Prostate gland (tissue), 2 donors: Measurements from ENCODE around the gene LRRC46. TPM values are rescaled to one million over a fixed set of nuclear protein-coding genes. Genes with fewer than 3 reads are reported as not detected.

ENCODE experiments used
- DNase-seq: peaks from one replicate; pipeline ENCODE4 v3.0.0-alpha.2; 2019; ENCODE audit warnings: low spot score
- H3K27ac ChIP-seq, 2 donors: fragments of 200-600 bp; sonication (generic); 2 replicates each; pipeline ENCODE4 v1.5.1; 2017 to 2019
- H3K27me3 ChIP-seq: fragments of 200-600 bp; sonication (generic); replicated peaks from 2 replicates; pipeline ENCODE4 v1.5.1; 2019; ENCODE audit not compliant: insufficient read depth
- H3K36me3 ChIP-seq, 2 donors: fragments of 200-600 bp; sonication (generic); 1 replicate in 1 of 2; 2 replicates in 1 of 2; pipeline versions ENCODE4 v1.5.1 to v1.8.1; 2017 to 2019
- H3K4me1 ChIP-seq: fragments of 200-600 bp; sonication (generic); replicated peaks from 2 replicates; pipeline ENCODE4 v1.5.1; 2019
- H3K4me3 ChIP-seq, 2 donors: fragments of 200-600 bp; sonication (generic); 2 replicates each; pipeline ENCODE4 v1.5.1; 2017 to 2019
- H3K9me3 ChIP-seq: fragments of 200-600 bp; sonication (generic); 2 replicates; pipeline ENCODE4 v1.5.1; 2017
- POLR2A ChIP-seq: fragments of 450-650 bp; IDR thresholded peaks from one replicate; pipeline ENCODE4 v1.6.1; 2016; ENCODE audit warnings: antibody characterized with exemption, mild to moderate bottlenecking
- POLR2AphosphoS5 ChIP-seq: sonication (generic); formaldehyde crosslinking; IDR thresholded peaks from one replicate; pipeline ENCODE4 v1.6.1; 2017; ENCODE audit warnings: antibody characterized with exemption
- WGBS: methylation state at CpG from one replicate; pipeline ENCODE4 v1.1.5; 2018; 5-methylcytosine and 5-hydroxymethylcytosine counted together
- intact Hi-C: fragments of 100-400 bp; cut with DNase I; formaldehyde crosslinking; loops from one replicate; pipeline ENCODE4 v1.14.2; 2022
- total RNA-seq, 2 donors: library from RNA; depleted of rRNA; stranded (reverse); fragments of >200 nt; gene quantifications; one replicate each; pipeline ENCODE4 v1.1.0, GENCODE V29; 2016
- TF ChIP-seq, protein P1 (sequence below), 4 experiments: fragments of 200-600 bp in 2 of 4; fragments of 450-650 bp in 2 of 4; sonication (generic) in 2 of 4; IDR thresholded peaks; 1 replicate in 3 of 4; 2 replicates in 1 of 4; pipeline ENCODE4 v1.5.1; 2016 to 2019; ENCODE audit warnings: antibody characterized with exemption in 4 of 4, mild to moderate bottlenecking in 2 of 4, moderate library complexity in 2 of 4

The LRRC46 gene
- total RNA-seq, 2 donors from 2014 or later: 1.1 to 4.9 TPM

DNA sequence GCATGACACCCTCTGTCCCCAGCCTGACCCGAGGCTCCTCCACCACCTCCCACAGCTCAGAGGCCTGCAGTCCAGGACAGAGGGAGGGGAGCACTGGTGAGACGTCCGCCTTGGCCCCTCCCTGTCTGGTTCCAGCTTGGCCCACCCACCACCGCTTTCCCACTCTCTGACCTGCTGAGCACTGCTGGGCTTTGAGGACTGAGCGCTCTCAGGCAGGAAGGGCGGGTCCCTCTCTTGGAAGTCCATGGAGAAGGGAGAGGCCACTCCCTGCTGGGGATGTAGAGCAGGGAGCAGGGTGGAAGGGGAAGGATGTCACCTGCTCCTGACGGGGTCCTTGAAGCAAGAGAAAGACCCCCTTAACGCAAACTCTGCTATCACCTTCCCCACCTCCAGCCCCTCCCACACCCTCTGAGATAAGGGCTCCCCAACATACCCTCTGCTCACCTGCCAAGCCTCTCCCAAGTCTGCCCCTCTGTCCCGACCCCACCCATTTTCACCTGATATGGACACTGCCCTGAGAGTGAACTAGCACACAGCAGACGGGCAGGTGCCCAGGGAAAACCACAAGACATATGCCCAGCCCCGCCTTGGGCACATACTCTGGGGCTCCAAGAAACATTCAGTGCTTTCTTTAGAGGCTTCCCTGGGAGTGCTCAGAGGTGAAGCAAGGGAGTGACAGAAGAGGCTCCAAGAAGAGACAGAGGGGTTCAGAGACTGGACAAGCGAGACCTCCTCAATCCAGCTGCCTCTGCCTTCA lies 11.3 kb upstream of the LRRC46 start:
- H3K36me3 ChIP-seq: peaks cover 5 to 13% of the 10 kb centered on the region in 2 donors
- peak overlapping the region in 1 of 2 donors; percentile 57 for H3K4me3 ChIP-seq
- TF ChIP-seq POLR2A (no peak), POLR2AphosphoS5 (no peak)
- TF ChIP-seq, protein P1, sequence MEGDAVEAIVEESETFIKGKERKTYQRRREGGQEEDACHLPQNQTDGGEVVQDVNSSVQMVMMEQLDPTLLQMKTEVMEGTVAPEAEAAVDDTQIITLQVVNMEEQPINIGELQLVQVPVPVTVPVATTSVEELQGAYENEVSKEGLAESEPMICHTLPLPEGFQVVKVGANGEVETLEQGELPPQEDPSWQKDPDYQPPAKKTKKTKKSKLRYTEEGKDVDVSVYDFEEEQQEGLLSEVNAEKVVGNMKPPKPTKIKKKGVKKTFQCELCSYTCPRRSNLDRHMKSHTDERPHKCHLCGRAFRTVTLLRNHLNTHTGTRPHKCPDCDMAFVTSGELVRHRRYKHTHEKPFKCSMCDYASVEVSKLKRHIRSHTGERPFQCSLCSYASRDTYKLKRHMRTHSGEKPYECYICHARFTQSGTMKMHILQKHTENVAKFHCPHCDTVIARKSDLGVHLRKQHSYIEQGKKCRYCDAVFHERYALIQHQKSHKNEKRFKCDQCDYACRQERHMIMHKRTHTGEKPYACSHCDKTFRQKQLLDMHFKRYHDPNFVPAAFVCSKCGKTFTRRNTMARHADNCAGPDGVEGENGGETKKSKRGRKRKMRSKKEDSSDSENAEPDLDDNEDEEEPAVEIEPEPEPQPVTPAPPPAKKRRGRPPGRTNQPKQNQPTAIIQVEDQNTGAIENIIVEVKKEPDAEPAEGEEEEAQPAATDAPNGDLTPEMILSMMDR (IDR thresholded peaks at IDR 0.05): no peak
- no peak for DNase-seq
- H3K27me3 ChIP-seq: no peaks in the 10 kb centered on the region
- peaks cover 12% of the 10 kb centered on the region for H3K4me1 ChIP-seq
- 65% methylated on average over 12 of the region's 12 CpGs for WGBS
- H3K27ac ChIP-seq: no peak overlapping the region
- intact Hi-C loops: no loop called here
- H3K9me3 ChIP-seq: no peaks in the 10 kb centered on the region

DNA sequence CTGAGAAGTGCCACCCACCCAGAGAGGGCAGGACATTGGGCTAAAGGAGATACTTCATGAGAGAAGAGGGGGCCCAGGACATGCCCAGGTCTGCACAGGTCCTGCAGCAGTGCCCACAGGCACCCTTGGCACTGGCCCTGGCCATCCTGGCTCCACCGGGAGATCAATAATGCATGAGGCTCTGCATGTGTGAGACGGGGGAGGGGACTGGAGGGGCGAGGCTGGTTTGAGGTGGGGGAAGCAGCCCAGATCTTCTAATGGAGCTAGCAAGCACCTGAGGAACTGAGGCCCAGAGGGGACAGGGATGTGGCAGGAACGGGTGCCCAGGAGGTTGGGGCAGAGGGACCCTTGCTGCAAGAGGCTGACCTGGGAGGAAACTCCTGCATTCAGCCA lies 10.4 kb upstream of the LRRC46 start:
- TF ChIP-seq POLR2AphosphoS5: no peak
- TF ChIP-seq, protein P1 (IDR thresholded peaks at IDR 0.05): no peak
- no peak for TF ChIP-seq POLR2A

DNA sequence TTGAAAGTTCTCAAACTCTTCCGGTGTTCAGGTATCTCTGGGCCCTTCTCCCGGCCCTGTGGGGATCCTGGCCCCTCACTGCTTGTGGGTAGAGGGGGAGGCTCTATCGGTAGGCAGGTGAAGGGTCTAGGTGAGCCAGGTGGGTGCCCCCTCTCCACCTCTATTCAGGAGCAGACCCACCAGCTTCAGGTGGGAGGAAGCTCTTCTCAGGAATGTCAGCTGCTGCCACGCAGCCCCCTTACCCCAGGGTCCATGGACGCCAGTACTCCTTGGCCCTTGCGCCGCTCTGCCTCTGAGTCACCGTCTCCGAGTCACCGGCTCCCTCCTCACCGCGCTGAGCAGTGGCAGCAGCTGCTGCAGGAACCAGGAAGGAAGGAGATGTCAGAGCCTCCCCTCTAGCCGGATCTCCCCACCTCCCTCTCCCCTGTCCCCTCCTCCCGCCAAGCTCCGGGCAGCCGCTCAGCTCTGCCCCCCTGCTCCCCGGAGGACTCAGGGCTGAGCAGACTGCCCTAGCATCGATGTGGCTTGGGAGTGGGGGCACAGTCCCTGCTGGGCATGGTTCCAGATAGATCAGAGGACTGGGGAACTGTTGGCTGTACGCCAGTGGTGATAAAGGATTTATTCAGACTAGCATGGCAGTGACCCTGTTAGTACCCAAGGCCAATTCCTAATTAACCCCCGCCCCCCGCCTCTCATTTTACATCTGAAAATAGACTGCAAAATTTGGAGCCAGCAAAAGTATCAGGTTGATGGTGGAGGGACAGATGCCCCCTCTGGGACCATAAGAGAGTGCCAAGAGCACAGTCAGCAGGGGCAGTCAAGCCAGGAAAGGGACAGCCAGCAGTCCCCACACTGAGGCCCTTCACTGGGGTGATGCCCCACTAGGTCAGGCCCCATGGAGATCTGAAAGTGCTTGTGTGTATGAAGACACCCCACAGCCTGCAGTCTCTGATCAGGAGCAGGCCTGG lies 9.8 kb upstream of the LRRC46 start, which contains the start of gene OSBPL7:
TSS of gene OSBPL7 (minus strand) at position 371 of the 968 bp plus-strand sequence. CDS start 1,516 bp downstream, outside the sequence.
- Histone ChIP-seq H3K36me3 (peaks cover 5 to 8% of the 10 kb centered on the region in 2 donors), H3K27me3 (no peaks in the 10 kb centered on the region), H3K27ac (peak within 1 kb of the TSS; percentile 21 to 50), H3K4me3 (peak within 1 kb of the TSS; percentile 40 to 57), H3K9me3 (no peaks in the 10 kb centered on the region), H3K4me1 (peaks cover 12% of the 10 kb centered on the region)
- peak; percentile 61 for DNase-seq
- WGBS: 8% methylated on average over 13 of the region's 21 CpGs
- TF ChIP-seq POLR2AphosphoS5 (peak; percentile 73), POLR2A (peak; percentile 25)
- TF ChIP-seq, protein P1 (IDR thresholded peaks at IDR 0.05): peak in 2 of 4 experiments; percentile 7 to 45
- intact Hi-C loops: no loop called here

More for the DNA sequence above, 10.4 kb upstream of the LRRC46 start:
- intact Hi-C loops: no loop called here
- 4% methylated on average over 4 of the region's 4 CpGs for WGBS
- no peak for DNase-seq
- Histone ChIP-seq H3K36me3 (peaks cover 5 to 8% of the 10 kb centered on the region in 2 donors), H3K9me3 (no peaks in the 10 kb centered on the region), H3K4me3 (peak overlapping the region; percentile 40 to 57), H3K27me3 (no peaks in the 10 kb centered on the region), H3K4me1 (peaks cover 12% of the 10 kb centered on the region), H3K27ac (peak overlapping the region; percentile 21 to 50)

DNA sequence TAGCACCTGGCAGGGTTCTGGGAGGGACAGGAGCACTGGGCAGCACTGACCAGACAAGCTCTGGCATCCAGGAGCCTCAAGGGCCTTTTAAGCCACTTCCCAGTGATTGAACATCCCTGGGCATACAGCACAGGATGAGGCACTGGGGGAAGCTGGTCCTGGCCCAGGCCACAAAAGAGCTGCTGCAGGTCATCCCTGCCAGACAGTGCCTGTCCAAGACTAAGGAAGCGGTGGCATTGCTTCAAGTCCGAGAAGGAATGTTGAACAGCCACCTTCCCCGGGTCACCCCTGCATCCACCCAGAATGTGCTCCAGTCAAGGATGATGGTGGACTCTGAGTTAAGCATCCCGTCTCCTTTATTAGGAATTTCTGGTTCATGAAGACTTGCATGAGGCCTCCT lies 8.7 kb upstream of the LRRC46 start:
- no peak for DNase-seq
- Histone ChIP-seq H3K9me3 (no peaks in the 10 kb centered on the region), H3K27ac (no peak overlapping the region), H3K4me1 (peaks cover 12% of the 10 kb centered on the region), H3K27me3 (no peaks in the 10 kb centered on the region), H3K4me3 (no peak overlapping the region), H3K36me3 (peaks cover 0 to 8% of the 10 kb centered on the region in 2 donors)
- intact Hi-C loops: no loop called here
- no peak for TF ChIP-seq POLR2AphosphoS5
- TF ChIP-seq, protein P1 (IDR thresholded peaks at IDR 0.05): no peak
- TF ChIP-seq POLR2A: no peak
- WGBS: 93% methylated on average over 4 of the region's 4 CpGs
